GF-D8 (cell line): ENCODE results near the gene NCAPG2.
A peak's percentile ranks its signal among the peaks of the same experiment; 100 is the strongest.

ENCODE experiments used
- DNase-seq: peaks from one replicate; lab custom pipeline; 2025; lab: John Stamatoyannopoulos, UW

The NCAPG2 gene

DNA sequence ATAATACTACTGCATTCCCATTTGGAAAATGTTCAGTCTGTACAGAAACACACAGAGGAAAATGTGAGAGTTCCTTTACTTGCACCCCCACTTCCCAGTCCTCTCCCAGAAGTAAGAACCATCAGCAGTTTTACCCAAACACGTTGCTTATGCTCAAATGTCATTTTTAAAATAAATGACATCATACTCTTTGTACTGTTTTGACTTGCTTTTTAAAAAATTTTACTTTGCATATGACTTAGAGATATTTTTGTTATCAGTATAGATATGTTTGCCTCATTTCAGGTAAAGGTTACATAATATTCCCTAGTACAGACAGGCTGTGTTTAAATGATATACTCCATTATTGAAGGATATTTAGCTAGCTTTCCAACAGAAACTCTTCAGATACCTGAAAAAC, 103.5 kb downstream of the NCAPG2 start:
- no peak for DNase-seq

GRCh38 chr7:158596745-158597144, 107.9 kb downstream of the NCAPG2 start:
- no peak for DNase-seq

- no peak for DNase-seq
These were observed 108.3 kb downstream of the NCAPG2 start for GRCh38 chr7:158596309-158596708.

DNA sequence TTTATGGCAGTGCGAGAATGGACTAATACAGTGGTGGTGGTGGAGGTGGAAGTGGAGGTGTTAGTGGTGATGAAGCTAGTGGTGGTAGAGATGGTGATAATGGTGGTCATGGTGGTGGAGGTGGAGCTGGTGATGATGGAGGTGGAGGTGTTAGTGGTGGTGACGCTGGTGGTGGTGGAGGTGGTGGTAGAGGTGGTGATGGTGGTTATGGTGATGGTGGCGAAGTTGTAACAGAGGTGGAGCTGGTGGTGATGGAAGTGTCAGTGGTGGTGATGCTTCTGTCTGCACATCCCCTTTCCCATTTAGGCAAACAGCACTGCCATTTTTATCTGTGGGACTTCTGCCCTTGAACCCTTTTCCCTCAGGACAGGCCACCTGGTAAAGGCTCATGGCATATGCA, 109.5 kb downstream of the NCAPG2 start:
- DNase-seq, result no peak

DNA sequence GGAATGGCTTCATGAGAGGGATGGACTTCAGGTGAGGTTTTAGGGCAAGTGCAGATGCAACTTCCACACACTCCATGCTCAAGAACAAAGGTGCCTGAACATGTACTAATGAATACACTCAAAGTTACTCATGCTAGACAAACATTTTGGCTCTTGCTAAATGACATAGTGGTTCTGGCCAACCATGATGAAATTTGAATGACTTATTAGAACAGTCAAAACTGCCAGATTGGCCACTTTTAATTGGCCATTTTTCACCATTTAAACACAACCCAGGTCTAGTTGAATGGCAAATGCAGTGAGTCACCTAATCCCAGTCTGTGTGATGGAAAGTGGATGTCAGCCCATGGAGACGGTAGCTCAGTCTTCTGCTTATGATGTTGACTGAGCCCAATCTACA, 112.1 kb downstream of the NCAPG2 start:
- no peak for DNase-seq

GRCh38 chr7:158591944-158592343, 112.7 kb downstream of the NCAPG2 start:
- no peak for DNase-seq

DNA sequence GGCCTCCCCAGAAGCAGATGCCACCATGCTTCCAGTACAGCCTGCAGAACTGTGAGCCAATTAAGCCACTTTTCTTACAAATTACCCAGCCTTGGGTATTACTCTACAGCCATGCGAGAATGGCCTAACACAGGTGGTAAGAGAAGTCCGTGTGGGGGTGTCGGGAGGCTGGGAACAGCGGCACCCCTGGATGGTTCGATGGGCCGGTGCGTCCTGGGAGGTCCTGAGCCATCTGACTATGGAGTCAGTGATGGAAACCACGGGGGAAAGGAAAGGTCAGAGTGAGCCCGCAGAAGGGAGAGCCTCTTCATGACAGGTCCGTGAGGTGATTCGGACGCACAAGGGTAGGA, 114.4 kb downstream of the NCAPG2 start:
- DNase-seq, result no peak

DNA sequence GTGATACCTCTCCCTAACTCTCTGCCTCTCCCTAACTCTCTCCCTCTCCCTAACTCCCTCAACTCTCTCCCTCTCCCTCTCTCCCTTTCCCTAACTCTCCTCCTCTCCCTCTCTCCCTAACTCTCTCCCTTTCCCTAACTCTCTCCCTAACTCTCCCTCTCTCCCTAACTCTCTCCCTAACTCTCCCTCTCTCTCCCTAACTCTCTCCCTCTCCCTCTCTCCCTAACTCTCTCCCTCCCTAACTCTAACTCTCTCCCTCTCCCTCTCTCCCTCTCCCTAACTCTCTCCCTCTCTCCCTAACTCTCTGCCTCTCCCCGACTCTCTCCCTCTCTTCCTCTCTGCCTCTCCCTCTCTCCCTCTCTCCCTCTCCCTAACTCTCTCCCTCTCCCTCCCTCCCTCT, 115.0 kb downstream of the NCAPG2 start:
- DNase-seq, result no peak

- no peak for DNase-seq
These were observed 115.6 kb downstream of the NCAPG2 start for GRCh38 chr7:158588878-158589442.

- no peak for DNase-seq
These were observed 116.3 kb downstream of the NCAPG2 start for GRCh38 chr7:158588085-158588877.

DNA sequence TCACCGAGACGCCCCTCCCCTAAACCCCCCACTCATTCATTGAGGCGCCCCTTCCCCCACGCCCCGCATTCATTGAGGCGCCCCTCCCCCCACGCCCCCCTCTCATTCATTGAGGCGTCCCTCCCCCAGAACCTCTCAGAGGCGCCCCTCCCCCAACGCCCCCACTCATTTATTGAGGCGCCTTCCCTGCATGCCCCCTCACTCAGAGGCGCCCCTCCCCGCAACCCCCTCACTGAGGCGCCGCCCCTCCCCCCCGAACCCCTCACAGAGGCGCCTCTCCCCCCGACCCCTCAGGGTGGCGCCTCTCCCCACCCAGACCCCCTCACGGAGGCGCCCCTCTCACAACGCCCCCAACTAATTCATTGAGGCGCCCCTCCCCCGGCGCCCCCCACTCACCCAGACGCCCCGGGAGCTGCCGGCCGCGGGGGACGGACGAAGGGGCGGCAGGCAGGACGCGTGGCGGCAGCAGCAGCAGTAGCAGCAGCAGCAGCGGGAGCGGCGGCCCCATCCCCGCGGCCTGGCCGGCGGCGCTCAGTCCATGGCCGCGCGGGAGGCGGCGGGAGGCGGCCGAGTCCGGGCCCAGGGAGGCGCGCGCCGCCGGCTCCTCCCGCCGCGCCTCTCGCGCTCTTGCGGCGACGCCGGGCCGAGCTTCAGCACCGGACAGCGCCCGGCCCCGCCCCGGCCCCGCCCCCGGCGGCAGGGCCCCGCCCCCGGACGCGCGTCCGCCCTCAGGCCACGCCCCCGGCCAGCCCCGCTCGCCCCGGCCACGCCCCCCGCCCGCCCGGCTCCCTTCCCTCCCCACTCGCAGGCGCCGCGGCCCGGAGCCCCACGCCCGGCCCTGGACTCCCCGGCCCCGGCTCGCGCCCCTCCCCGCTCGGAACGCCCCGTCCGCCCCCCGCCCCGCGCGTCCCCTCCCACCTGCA, 117.2 kb downstream of the NCAPG2 start, which contains the start of gene PTPRN2:
Gene PTPRN2 (minus strand): TSS at position 662 of the 923 bp plus-strand sequence.
- no peak for DNase-seq

- no peak for DNase-seq
These were observed 118.0 kb downstream of the NCAPG2 start for GRCh38 chr7:158586499-158587161.

- no peak for DNase-seq
These were observed 118.7 kb downstream of the NCAPG2 start for GRCh38 chr7:158585721-158586498.

DNA sequence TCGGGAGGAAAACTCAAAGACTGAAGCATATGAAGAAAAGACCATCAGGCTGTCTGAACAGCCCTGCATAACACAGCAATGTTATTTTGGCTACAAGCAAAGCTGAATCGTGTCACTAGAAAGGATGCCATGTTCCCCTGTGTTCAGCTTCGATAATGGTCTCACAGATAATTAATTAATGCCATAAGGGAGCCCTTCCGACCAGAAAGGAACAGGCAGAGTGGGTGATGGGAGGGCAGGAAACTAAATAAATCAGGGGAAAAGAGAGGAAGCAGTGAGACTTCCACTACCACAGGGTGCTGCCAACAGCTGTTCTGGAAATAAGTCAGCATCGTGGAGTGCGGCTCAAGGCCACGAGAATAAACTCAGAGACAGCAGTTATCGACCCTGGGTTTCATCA, 120.2 kb downstream of the NCAPG2 start:
- no peak for DNase-seq

GRCh38 chr7:158583810-158584209, 120.8 kb downstream of the NCAPG2 start:
- no peak for DNase-seq

DNA sequence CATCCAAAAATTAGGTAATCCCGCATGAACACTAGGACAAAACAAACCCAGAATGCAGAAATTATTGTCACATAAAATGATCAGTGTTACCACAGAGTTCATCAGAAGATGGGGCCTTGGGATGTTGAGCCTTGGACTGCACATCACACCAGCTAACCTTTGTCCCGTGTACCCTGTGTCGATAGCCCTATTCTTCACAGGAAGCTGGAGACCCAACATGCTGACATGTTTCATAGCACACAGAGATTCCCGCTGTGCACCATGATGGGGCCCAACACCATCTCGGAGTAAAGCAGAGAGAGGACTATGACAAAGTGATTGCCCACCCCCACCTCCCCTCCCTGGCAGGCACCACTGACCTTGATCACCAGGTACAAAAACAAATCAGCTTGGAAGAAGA, 121.5 kb downstream of the NCAPG2 start:
- DNase-seq, result no peak

GRCh38 chr7:158582089-158582456, 122.5 kb downstream of the NCAPG2 start:
- DNase-seq, result no peak

- peak; percentile 80 for DNase-seq
These were observed 123.0 kb downstream of the NCAPG2 start for GRCh38 chr7:158581440-158582088.
